K562 (cell line): Measurements from ENCODE around the gene UBE2E2. TPM values are rescaled to one million over a fixed set of nuclear protein-coding genes. Genes with fewer than 3 reads are reported as not detected.

ENCODE experiments used
- ATAC-seq: fragments of 200-7000 bp; cut with Tn5 transposase; 3 replicates; pipeline ENCODE4 v1.9.1; 2020; ENCODE audit warnings: moderate library complexity
- BruUV-seq: library from RNA; stranded (reverse); fragments of 400-500 nt; replicated peaks from 2 replicates; lab custom pipeline; 2021; lab: Mats Ljungman, UMichigan
- CTCF ChIA-PET: fragments of 300-600 bp; formaldehyde crosslinking; extraction: SDS; loops from one replicate; lab custom pipeline; 2021; ENCODE audit warnings: low intra/inter-chr PET ratio; lab: Yijun Ruan, JAX
- POLR2A ChIA-PET: fragments of 300-600, 350-650 bp; sonication (Branson Sonifier 250); formaldehyde crosslinking; extraction: SDS; loops from one replicate; lab custom pipeline; 2021; ENCODE audit warnings: antibody characterized with exemption, inconsistent platforms; lab: Yijun Ruan, JAX
- DNase-seq, 4 experiments: peaks; one replicate each; pipeline versions ENCODE4 v3.0.0 to v3.0.0-alpha.2; 2011 to 2018; ENCODE audit warnings: low spot score in 3 of 4, mixed read lengths in 3 of 4; ENCODE audit errors: extremely low read depth in 1 of 4
- FAIRE-seq: peaks from 2 replicates; lab custom pipeline; 2011; peaks lifted over from hg19 to GRCh38; lab: Jason Lieb, UNC
- H2AFZ ChIP-seq: 2 replicates; pipeline ENCODE4 v1.6.0; 2011; ENCODE audit warnings: low read depth, low read length, control low read depth, inconsistent platforms
- H3K27ac ChIP-seq: fragments of 200-600 bp; 3 replicates; pipeline ENCODE4 v1.8.0; 2011; ENCODE audit warnings: low read depth, mild to moderate bottlenecking, control low read depth, inconsistent platforms, low read length, moderate library complexity, mixed read lengths; ENCODE audit errors: extremely low read depth
- H3K27me3 ChIP-seq, 2 experiments: fragments of 300-600 bp in 1 of 2; 2 replicates in 1 of 2; 3 replicates in 1 of 2; pipeline versions ENCODE4 v1.6.0 to v1.8.0; 2011; ENCODE audit warnings: inconsistent platforms in 2 of 2, low read length in 2 of 2, mild to moderate bottlenecking in 1 of 2, mixed read lengths in 1 of 2, moderate library complexity in 1 of 2; ENCODE audit not compliant: control insufficient read depth in 2 of 2, insufficient read depth in 2 of 2
- H3K36me3 ChIP-seq: fragments of 300-600 bp; 3 replicates; pipeline ENCODE4 v1.8.0; 2011; ENCODE audit warnings: mild to moderate bottlenecking, low read length, inconsistent platforms; ENCODE audit not compliant: control insufficient read depth, insufficient read depth
- H3K4me1 ChIP-seq, 2 experiments: fragments of 200-600 bp in 1 of 2; replicated peaks in 1 of 2; 2 replicates in 1 of 2; 3 replicates in 1 of 2; pipeline versions ENCODE4 v1.5.1 to v1.8.0; 2011; ENCODE audit warnings: inconsistent platforms in 2 of 2, low read length in 2 of 2, mild to moderate bottlenecking in 1 of 2, mixed read lengths in 1 of 2, moderate library complexity in 1 of 2; ENCODE audit not compliant: control insufficient read depth in 2 of 2, insufficient read depth in 2 of 2
- H3K4me2 ChIP-seq: 2 replicates; pipeline ENCODE4 v1.6.1; 2011; ENCODE audit warnings: low read length, control low read depth, inconsistent platforms, mixed read lengths; ENCODE audit not compliant: insufficient read depth
- H3K4me3 ChIP-seq: fragments of 200-600 bp; sonication (generic), shearing (Covaris generic); 2 replicates; pipeline ENCODE4 v1.5.1; 2016; ENCODE audit warnings: control low read depth, inconsistent platforms
- H3K79me2 ChIP-seq: fragments of 200-600 bp; 3 replicates; pipeline ENCODE4 v1.8.0; 2011; ENCODE audit warnings: low read length, inconsistent platforms; ENCODE audit not compliant: control insufficient read depth, insufficient read depth
- H3K9ac ChIP-seq, 2 experiments: 2 replicates each; pipeline versions ENCODE4 v1.6.0 to v1.6.1; 2011; ENCODE audit warnings: low read depth in 2 of 2, low read length in 2 of 2, control low read depth in 1 of 2, inconsistent platforms in 1 of 2, mild to moderate bottlenecking in 1 of 2, mixed read lengths in 1 of 2; ENCODE audit not compliant: insufficient read depth in 1 of 2
- H3K9me1 ChIP-seq: one replicate; pipeline ENCODE4 v1.6.0; 2011; ENCODE audit warnings: inconsistent platforms, mild to moderate bottlenecking, low read length, moderate library complexity; ENCODE audit not compliant: control insufficient read depth, insufficient read depth
- H3K9me3 ChIP-seq: replicated peaks from 2 replicates; pipeline ENCODE4 v1.5.1; 2011; ENCODE audit warnings: low read depth, low read length, inconsistent platforms; ENCODE audit not compliant: control insufficient read depth, insufficient read depth
- H4K20me1 ChIP-seq: replicated peaks from 2 replicates; pipeline ENCODE4 v1.6.1; 2011; ENCODE audit warnings: low read length, inconsistent platforms, mixed read lengths; ENCODE audit not compliant: control insufficient read depth, insufficient read depth
- BHLHE40 ChIP-seq: IDR thresholded peaks from 2 replicates; pipeline ENCODE4 v1.6.1; 2011; ENCODE audit warnings: low read length, improper control_type of control experiment
- BRCA1 ChIP-seq, 2 experiments: fragments of 450-650 bp in 1 of 2; sonication (generic) in 1 of 2; formaldehyde crosslinking in 1 of 2; IDR thresholded peaks; 2 replicates each; pipeline versions ENCODE4 v1.5.0 to v1.6.1; 2017 to 2020; ENCODE audit warnings: mild to moderate bottlenecking in 1 of 2, missing genetic modification reagents in 1 of 2
- CBFA2T3 ChIP-seq: fragments of 450-650 bp; IDR thresholded peaks from 2 replicates; pipeline ENCODE4 v1.6.1; 2017
- CEBPG ChIP-seq, 3 experiments: fragments of 200-800 bp in 1 of 3; sonication (Bioruptor generic) in 1 of 3; sonication (generic) in 1 of 3; formaldehyde crosslinking in 1 of 3; IDR thresholded peaks in 2 of 3; conservative IDR thresholded peaks in 1 of 3; 2 replicates each; pipeline versions ENCODE4 v1.6.1 to v1.8.0; 2016 to 2022; ENCODE audit warnings: missing compliant biosample characterization in 2 of 3, missing genetic modification characterization in 2 of 3, mild to moderate bottlenecking in 1 of 3, missing genetic modification reagents in 1 of 3
- ETV6 ChIP-seq, 3 experiments: fragments of 150-350 bp in 1 of 3; sonication (generic) in 1 of 3; formaldehyde crosslinking in 1 of 3; IDR thresholded peaks; 2 replicates each; pipeline versions ENCODE4 v1.6.1 to v1.8.0; 2014 to 2022; ENCODE audit warnings: borderline replicate concordance in 2 of 3, low read depth in 2 of 3, antibody characterized with exemption in 1 of 3, low read length in 1 of 3, mild to moderate bottlenecking in 1 of 3, missing genetic modification reagents in 1 of 3
- FOXP4 ChIP-seq: sonication (generic); formaldehyde crosslinking; IDR thresholded peaks from 2 replicates; pipeline ENCODE4 v1.8.0; 2022; ENCODE audit warnings: mild to moderate bottlenecking, missing genetic modification reagents, borderline replicate concordance
- ID3 ChIP-seq, 2 experiments: fragments of 250-450 bp in 1 of 2; fragments of 450-650 bp in 1 of 2; sonication (Bioruptor Pico) in 1 of 2; IDR thresholded peaks; 2 replicates each; pipeline versions ENCODE4 v1.6.1 to v1.8.0; 2016 to 2021; ENCODE audit warnings: mild to moderate bottlenecking in 2 of 2, moderate library complexity in 2 of 2, missing compliant biosample characterization in 1 of 2, missing genetic modification characterization in 1 of 2
- JUNB ChIP-seq: fragments of 450-650 bp; formaldehyde crosslinking; conservative IDR thresholded peaks from 2 replicates; pipeline ENCODE4 v1.4.0; 2020; ENCODE audit warnings: mild to moderate bottlenecking
- MAFG ChIP-seq: fragments of 450-650 bp; conservative IDR thresholded peaks from 2 replicates; pipeline ENCODE4 v1.6.1; 2016; ENCODE audit warnings: missing genetic modification characterization, missing compliant biosample characterization
- NFXL1 ChIP-seq: fragments of 450-650 bp; formaldehyde crosslinking; IDR thresholded peaks from 2 replicates; pipeline ENCODE4 v1.4.0; 2021; ENCODE audit warnings: mild to moderate bottlenecking
- PHB2 ChIP-seq: fragments of 450-650 bp; IDR thresholded peaks from 2 replicates; pipeline ENCODE4 v1.6.1; 2017; ENCODE audit warnings: low read depth
- PHTF2 ChIP-seq: fragments of 250-450 bp; sonication (Bioruptor Pico); IDR thresholded peaks from 2 replicates; pipeline ENCODE4 v1.5.0; 2021; ENCODE audit warnings: mild to moderate bottlenecking
- RBM15 ChIP-seq: fragments of 200-400 bp; formaldehyde crosslinking; IDR thresholded peaks from 2 replicates; pipeline ENCODE4 v1.6.1; 2018; ENCODE audit warnings: mild to moderate bottlenecking, low read length, moderate library complexity; ENCODE audit not compliant: insufficient read depth
- SMARCE1 ChIP-seq: fragments of 450-650 bp; IDR thresholded peaks from 2 replicates; pipeline ENCODE4 v1.7.1; 2016; ENCODE audit warnings: mild to moderate bottlenecking
- SNAPC5 ChIP-seq: fragments of 250-450 bp; sonication (Bioruptor Pico); IDR thresholded peaks from 2 replicates; pipeline ENCODE4 v1.8.0; 2021; ENCODE audit warnings: moderate library complexity, mild to moderate bottlenecking, inconsistent platforms
- TARDBP ChIP-seq: fragments of 450-650 bp; IDR thresholded peaks from 2 replicates; pipeline ENCODE4 v1.6.1; 2016
- ZBTB8A ChIP-seq: fragments of 450-650 bp; IDR thresholded peaks from 2 replicates; pipeline ENCODE4 v1.6.1; 2018; ENCODE audit warnings: mild to moderate bottlenecking, moderate library complexity; ENCODE audit not compliant: partially characterized antibody
- ZNF134 ChIP-seq: fragments of 250-450 bp; sonication (Bioruptor Pico); conservative IDR thresholded peaks from 2 replicates; pipeline ENCODE4 v1.4.0; 2020
- ZNF23 ChIP-seq: fragments of 250-450 bp; sonication (Bioruptor Pico); IDR thresholded peaks from 2 replicates; pipeline ENCODE4 v1.4.0; 2020; ENCODE audit warnings: mild to moderate bottlenecking
- ZNF764 ChIP-seq: fragments of 250-450 bp; sonication (Bioruptor Pico); IDR thresholded peaks from 2 replicates; pipeline ENCODE4 v1.4.0; 2020; ENCODE audit warnings: low read depth, mild to moderate bottlenecking, moderate library complexity
- WGBS: fragments of 100-300 bp; shearing (Covaris generic); methylation state at CpG from one replicate; pipeline ENCODE4 v1.1.6; 2016; ENCODE audit warnings: low coverage, mixed read lengths; ENCODE audit not compliant: insufficient coverage; ENCODE audit errors: missing lambda C conversion rate; 5-methylcytosine and 5-hydroxymethylcytosine counted together
- in situ Hi-C: fragments of 300-500 bp; cut with MboI; formaldehyde crosslinking; loops from 4 replicates; pipeline ENCODE4 v1.15.0; 2018; ENCODE audit warnings: inconsistent platforms, mixed read lengths
- intact Hi-C: fragments of 100-400 bp; cut with micrococcal nuclease; formaldehyde crosslinking; loops from 2 replicates; pipeline ENCODE4 v1.14.2; 2022
- polyA plus RNA-seq, 8 experiments: library from polyadenylated mRNA; depleted of rRNA in 4 of 8; stranded (reverse) in 5 of 8; unstranded in 3 of 8; fragments of >200 nt; fragmentation: Nextera tagmentation in 2 of 8; fragmentation: Illumina TruSeq in 1 of 8; extraction: Ambion mirVana in 2 of 8; extraction: Trizol in 1 of 8; gene quantifications; 2 replicates each; pipeline versions ENCODE4 v1.2.1 to v1.2.3, GENCODE V29; 2011 to 2014; ENCODE audit warnings: inconsistent platforms in 1 of 8, missing spikeins in 1 of 8
- total RNA-seq, 7 experiments: library from RNA; depleted of rRNA in 6 of 7; stranded (reverse); fragments of >200 nt in 6 of 7; fragmentation: Illumina TruSeq in 2 of 7; extraction: Trizol in 2 of 7; gene quantifications; 2 replicates each; pipeline versions ENCODE4 v1.2.1 to v1.2.3, GENCODE V29; 2011 to 2021; ENCODE audit warnings: low replicate concordance in 1 of 7

UBE2E2 gene
- total and polyA plus RNA-seq, 9 of the 15 experiments (the other 6 are each of a cell fraction or from before 2014, with no cell fraction given): 0.22 to 5.1 (median 1.9) TPM

GRCh38 chr3:23165571-23165970, 37.6 kb upstream of the UBE2E2 start:
- DNase-seq: no peak
- TF ChIP-seq PHTF2 (CRISPR knock-in tag): no peak
- no peak for TF ChIP-seq MAFG (tag)
- TF ChIP-seq CBFA2T3: no peak
- no peak for TF ChIP-seq ZNF23 (CRISPR knock-in tag)
- TF ChIP-seq PHB2: no peak
- no peak for TF ChIP-seq ZNF764
- no peak for TF ChIP-seq ZBTB8A
- TF ChIP-seq BHLHE40: no peak
- no peak for TF ChIP-seq JUNB (CRISPR knock-in tag)
- no peak for TF ChIP-seq ZNF134 (CRISPR knock-in tag)
- TF ChIP-seq ID3 (CRISPR knock-in tag; IDR thresholded peaks at IDR 0.05): no peak
- no peak for TF ChIP-seq ID3 (tag; IDR thresholded peaks at IDR 0.05)
- TF ChIP-seq ETV6 (IDR thresholded peaks at IDR 0.05; ENCODE audit: borderline replicate concordance in 1 of 2, low read depth in 2 of 2, low read length in 1 of 2): no peak
- no peak for TF ChIP-seq ETV6 (CRISPR knock-in tag; IDR thresholded peaks at IDR 0.05; ENCODE audit: borderline replicate concordance)
- TF ChIP-seq CEBPG (CRISPR knock-in tag; IDR thresholded peaks at IDR 0.05): no peak
- TF ChIP-seq CEBPG (tag; conservative IDR thresholded peaks at IDR 0.05 in 1 of 2, IDR thresholded peaks at IDR 0.05 in 1 of 2): no peak
- TF ChIP-seq FOXP4 (CRISPR knock-in tag): no peak
- TF ChIP-seq SNAPC5: no peak
- TF ChIP-seq TARDBP: no peak
- TF ChIP-seq BRCA1 (IDR thresholded peaks at IDR 0.05): no peak
- no peak for TF ChIP-seq BRCA1 (CRISPR knock-in tag; IDR thresholded peaks at IDR 0.05)
- no peak for TF ChIP-seq NFXL1
- no peak for TF ChIP-seq SMARCE1
- no peak for TF ChIP-seq RBM15
- BruUV-seq: no TSS peak
- Histone ChIP-seq H4K20me1 (no peaks in the 10 kb centered on the region), H3K79me2 (no peaks in the 10 kb centered on the region), H3K9me3 (no peaks in the 10 kb centered on the region; the same call in 1 of the 2 replicates), H3K9me1 (no peaks in the 10 kb centered on the region), H3K36me3 (no peaks in the 10 kb centered on the region), H2AFZ (no peak overlapping the region), H3K4me1 (no peaks in the 10 kb centered on the region), H3K27me3 (no peaks in the 10 kb centered on the region), H3K27ac (no peak overlapping the region), H3K4me2 (no peak overlapping the region), H3K4me3 (no peak overlapping the region), H3K9ac (no peak overlapping the region)
- 0% methylated on average over 2 of the region's 2 CpGs for WGBS
- no peak for FAIRE-seq
- CTCF ChIA-PET: no interaction called here
- POLR2A ChIA-PET: interaction anchor here (1.1 kb wide), 1 partner anchor 10 kb away, joined by 4 read pairs; no protein-coding TSS in a partner anchor
- in situ Hi-C loops: no loop called here
- no peak for ATAC-seq
- intact Hi-C loops: no loop called here
